WTC11 (cell line): ENCODE measurements around the gene CNOT1. TPM values are rescaled to one million over a fixed set of nuclear protein-coding genes. Genes with fewer than 3 reads are reported as not detected.
"Not testable (repeated sequence)": the region's sequence is repeated elsewhere in the genome, so short reads cannot be mapped to it uniquely, and the experiment has no call there.

Experiments
- ATAC-seq: fragments of 200-7000 bp; cut with Tn5 transposase; 2 replicates; pipeline ENCODE4 v1.10.0; 2021; ENCODE audit warnings: mild to moderate bottlenecking, moderate library complexity
- CTCF ChIA-PET: fragments of 300-600 bp; sonication (Branson Sonifier 250); formaldehyde crosslinking; loops from one replicate; lab custom pipeline; 2021; ENCODE audit warnings: antibody characterized with exemption; lab: Charles Lee
- POLR2A ChIA-PET: fragments of 350-600 bp; sonication (Branson Sonifier 250); formaldehyde crosslinking; loops from one replicate; lab custom pipeline; 2021; ENCODE audit warnings: antibody characterized with exemption; lab: Charles Lee
- DNase-seq: peaks from one replicate; pipeline ENCODE4 v3.0.0; 2021; ENCODE audit warnings: low spot score
- H3K27ac Mint-ChIP-seq: 2 replicates; pipeline ENCODE4 v1.8.0; 2021; ENCODE audit warnings: mixed read lengths
- H3K27me3 Mint-ChIP-seq: 2 replicates; pipeline ENCODE4 v1.8.0; 2021; ENCODE audit warnings: low read depth, mild to moderate bottlenecking, moderate library complexity, mixed read lengths
- H3K36me3 Mint-ChIP-seq: 2 replicates; pipeline ENCODE4 v1.8.0; 2021; ENCODE audit warnings: mixed read lengths
- H3K4me1 Mint-ChIP-seq: 2 replicates; pipeline ENCODE4 v1.8.0; 2022; ENCODE audit warnings: mixed read lengths
- H3K4me3 Mint-ChIP-seq: 2 replicates; pipeline ENCODE4 v1.8.0; 2021; ENCODE audit warnings: mild to moderate bottlenecking, moderate library complexity, mixed read lengths
- H3K9me3 Mint-ChIP-seq: 2 replicates; pipeline ENCODE4 v1.8.0; 2021; ENCODE audit warnings: mixed read lengths
- CBFB ChIP-seq: sonication (generic); formaldehyde crosslinking; IDR thresholded peaks from 2 replicates; pipeline ENCODE4 v1.8.1; 2022; ENCODE audit warnings: mild to moderate bottlenecking, low read depth, missing genetic modification reagents
- CREB1 ChIP-seq: sonication (generic); formaldehyde crosslinking; IDR thresholded peaks from 2 replicates; pipeline ENCODE4 v1.8.0; 2023; ENCODE audit warnings: mild to moderate bottlenecking, missing genetic modification reagents
- GRHL2 ChIP-seq: fragments of 250-450 bp; sonication (Bioruptor Pico); IDR thresholded peaks from 2 replicates; pipeline ENCODE4 v1.8.0; 2022; ENCODE audit warnings: mild to moderate bottlenecking, moderate library complexity; ENCODE audit not compliant: insufficient replicate concordance, severe bottlenecking
- HMGA2 ChIP-seq: fragments of 250-450 bp; sonication (Bioruptor Pico); IDR thresholded peaks from 2 replicates; pipeline ENCODE4 v1.4.0; 2021; ENCODE audit warnings: mild to moderate bottlenecking, moderate library complexity
- ZNF121 ChIP-seq: sonication (generic); formaldehyde crosslinking; IDR thresholded peaks from 2 replicates; pipeline ENCODE4 v1.8.0; 2023; ENCODE audit warnings: missing genetic modification reagents
- ZNF263 ChIP-seq: sonication (generic); formaldehyde crosslinking; IDR thresholded peaks from 2 replicates; pipeline ENCODE4 v1.8.1; 2022; ENCODE audit warnings: low read depth, mild to moderate bottlenecking, moderate library complexity, missing genetic modification reagents
- total RNA-seq: library from RNA; stranded (reverse); gene quantifications from 3 replicates; pipeline ENCODE4 v1.2.3, GENCODE V29; 2021
- TF ChIP-seq, protein P1 (sequence below): fragments of 250-450 bp; sonication (Bioruptor Pico); IDR thresholded peaks from 2 replicates; pipeline ENCODE4 v1.9.0; 2021; ENCODE audit warnings: mild to moderate bottlenecking
- TF ChIP-seq, protein P2 (sequence below): sonication (generic); formaldehyde crosslinking; IDR thresholded peaks from 2 replicates; pipeline ENCODE4 v1.8.1; 2023; ENCODE audit warnings: mild to moderate bottlenecking, missing genetic modification reagents
- TF ChIP-seq, protein P3 (sequence below): fragments of 250-450 bp; sonication (Bioruptor Pico); IDR thresholded peaks from 2 replicates; pipeline ENCODE4 v1.9.0; 2021; ENCODE audit warnings: moderate library complexity, mild to moderate bottlenecking, inconsistent platforms, borderline replicate concordance
- TF ChIP-seq, protein P4 (sequence below): sonication (generic); formaldehyde crosslinking; IDR thresholded peaks from 2 replicates; pipeline ENCODE4 v1.8.0; 2023; ENCODE audit warnings: mild to moderate bottlenecking, missing genetic modification reagents
- TF ChIP-seq, protein P5 (sequence below): sonication (generic); formaldehyde crosslinking; IDR thresholded peaks from 2 replicates; pipeline ENCODE4 v1.8.1; 2023; ENCODE audit warnings: mild to moderate bottlenecking, missing genetic modification reagents, borderline replicate concordance
- TF ChIP-seq, protein P6 (sequence below): sonication (generic); formaldehyde crosslinking; IDR thresholded peaks from 2 replicates; pipeline ENCODE4 v1.8.1; 2023; ENCODE audit warnings: mild to moderate bottlenecking, missing genetic modification reagents, moderate library complexity

The CNOT1 gene
- total RNA-seq, 1 experiment from 2014 or later: 314 TPM

DNA sequence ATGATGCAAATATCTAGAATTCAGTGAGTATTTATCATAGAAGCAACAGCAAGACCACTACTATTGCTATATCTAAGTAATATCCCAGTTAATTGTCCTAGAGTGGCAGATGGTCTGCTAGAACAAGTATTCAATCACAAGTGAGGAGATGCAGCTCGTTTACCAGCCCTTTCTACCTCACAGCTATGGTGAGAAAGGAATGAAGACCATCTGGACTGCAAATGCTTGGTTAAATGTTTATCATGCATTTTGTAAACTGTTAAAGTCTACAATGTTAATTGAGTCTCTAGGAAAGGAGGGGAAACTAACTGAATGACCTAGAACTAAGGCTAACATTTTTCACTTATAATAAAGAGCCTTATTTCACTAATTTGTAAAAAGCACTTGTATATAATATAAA, 52.5 kb downstream of the CNOT1 start (continued):
- TF ChIP-seq HMGA2 (CRISPR knock-in tag) (no peak), CBFB (CRISPR knock-in tag) (no peak)
- TF ChIP-seq, protein P1, sequence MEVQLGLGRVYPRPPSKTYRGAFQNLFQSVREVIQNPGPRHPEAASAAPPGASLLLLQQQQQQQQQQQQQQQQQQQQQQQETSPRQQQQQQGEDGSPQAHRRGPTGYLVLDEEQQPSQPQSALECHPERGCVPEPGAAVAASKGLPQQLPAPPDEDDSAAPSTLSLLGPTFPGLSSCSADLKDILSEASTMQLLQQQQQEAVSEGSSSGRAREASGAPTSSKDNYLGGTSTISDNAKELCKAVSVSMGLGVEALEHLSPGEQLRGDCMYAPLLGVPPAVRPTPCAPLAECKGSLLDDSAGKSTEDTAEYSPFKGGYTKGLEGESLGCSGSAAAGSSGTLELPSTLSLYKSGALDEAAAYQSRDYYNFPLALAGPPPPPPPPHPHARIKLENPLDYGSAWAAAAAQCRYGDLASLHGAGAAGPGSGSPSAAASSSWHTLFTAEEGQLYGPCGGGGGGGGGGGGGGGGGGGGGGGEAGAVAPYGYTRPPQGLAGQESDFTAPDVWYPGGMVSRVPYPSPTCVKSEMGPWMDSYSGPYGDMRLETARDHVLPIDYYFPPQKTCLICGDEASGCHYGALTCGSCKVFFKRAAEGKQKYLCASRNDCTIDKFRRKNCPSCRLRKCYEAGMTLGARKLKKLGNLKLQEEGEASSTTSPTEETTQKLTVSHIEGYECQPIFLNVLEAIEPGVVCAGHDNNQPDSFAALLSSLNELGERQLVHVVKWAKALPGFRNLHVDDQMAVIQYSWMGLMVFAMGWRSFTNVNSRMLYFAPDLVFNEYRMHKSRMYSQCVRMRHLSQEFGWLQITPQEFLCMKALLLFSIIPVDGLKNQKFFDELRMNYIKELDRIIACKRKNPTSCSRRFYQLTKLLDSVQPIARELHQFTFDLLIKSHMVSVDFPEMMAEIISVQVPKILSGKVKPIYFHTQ: no peak

DNA sequence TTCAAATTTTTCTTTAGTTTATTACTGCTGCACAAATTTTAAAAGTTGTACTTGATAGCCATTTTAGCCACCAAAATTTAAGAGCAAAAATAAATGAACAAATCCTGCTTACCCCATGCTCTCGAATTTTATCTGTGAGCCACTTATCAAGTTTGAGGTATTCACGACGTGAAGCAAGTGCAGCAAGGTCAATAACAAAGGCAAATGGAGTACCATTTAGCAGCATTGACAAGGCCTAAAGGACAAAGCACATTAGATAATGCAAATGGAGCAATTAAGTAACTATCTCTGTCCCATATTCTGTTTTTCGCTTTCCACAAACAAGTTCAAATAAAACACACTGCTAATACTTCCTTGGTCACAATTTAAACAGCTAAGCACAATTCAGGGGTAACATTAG, 54.7 kb downstream of the CNOT1 start:
- Mint-ChIP-seq H3K9me3 (no peaks in the 10 kb centered on the region), H3K27ac (no peak overlapping the region), H3K4me3 (no peak overlapping the region), H3K27me3 (no peaks in the 10 kb centered on the region), H3K4me1 (no peaks in the 10 kb centered on the region), H3K36me3 (peaks cover 89% of the 10 kb centered on the region)
- ATAC-seq (no peak), DNase-seq (no peak)
- POLR2A ChIA-PET: no interaction called here
- CTCF ChIA-PET: interaction anchor here (0.9 kb wide), 1 partner anchor 86 kb away, joined by 3 read pairs; no protein-coding TSS in a partner anchor
- TF ChIP-seq, protein P2, sequence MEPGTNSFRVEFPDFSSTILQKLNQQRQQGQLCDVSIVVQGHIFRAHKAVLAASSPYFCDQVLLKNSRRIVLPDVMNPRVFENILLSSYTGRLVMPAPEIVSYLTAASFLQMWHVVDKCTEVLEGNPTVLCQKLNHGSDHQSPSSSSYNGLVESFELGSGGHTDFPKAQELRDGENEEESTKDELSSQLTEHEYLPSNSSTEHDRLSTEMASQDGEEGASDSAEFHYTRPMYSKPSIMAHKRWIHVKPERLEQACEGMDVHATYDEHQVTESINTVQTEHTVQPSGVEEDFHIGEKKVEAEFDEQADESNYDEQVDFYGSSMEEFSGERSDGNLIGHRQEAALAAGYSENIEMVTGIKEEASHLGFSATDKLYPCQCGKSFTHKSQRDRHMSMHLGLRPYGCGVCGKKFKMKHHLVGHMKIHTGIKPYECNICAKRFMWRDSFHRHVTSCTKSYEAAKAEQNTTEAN (CRISPR knock-in tag): no peak
- TF ChIP-seq GRHL2 (CRISPR knock-in tag): no peak
- TF ChIP-seq, protein P3, sequence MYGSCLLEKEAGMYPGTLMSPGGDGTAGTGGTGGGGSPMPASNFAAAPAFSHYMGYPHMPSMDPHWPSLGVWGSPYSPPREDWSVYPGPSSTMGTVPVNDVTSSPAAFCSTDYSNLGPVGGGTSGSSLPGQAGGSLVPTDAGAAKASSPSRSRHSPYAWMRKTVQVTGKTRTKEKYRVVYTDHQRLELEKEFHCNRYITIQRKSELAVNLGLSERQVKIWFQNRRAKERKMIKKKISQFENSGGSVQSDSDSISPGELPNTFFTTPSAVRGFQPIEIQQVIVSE: no peak
- TF ChIP-seq CREB1: no peak
- TF ChIP-seq HMGA2 (CRISPR knock-in tag): no peak
- TF ChIP-seq, protein P4, sequence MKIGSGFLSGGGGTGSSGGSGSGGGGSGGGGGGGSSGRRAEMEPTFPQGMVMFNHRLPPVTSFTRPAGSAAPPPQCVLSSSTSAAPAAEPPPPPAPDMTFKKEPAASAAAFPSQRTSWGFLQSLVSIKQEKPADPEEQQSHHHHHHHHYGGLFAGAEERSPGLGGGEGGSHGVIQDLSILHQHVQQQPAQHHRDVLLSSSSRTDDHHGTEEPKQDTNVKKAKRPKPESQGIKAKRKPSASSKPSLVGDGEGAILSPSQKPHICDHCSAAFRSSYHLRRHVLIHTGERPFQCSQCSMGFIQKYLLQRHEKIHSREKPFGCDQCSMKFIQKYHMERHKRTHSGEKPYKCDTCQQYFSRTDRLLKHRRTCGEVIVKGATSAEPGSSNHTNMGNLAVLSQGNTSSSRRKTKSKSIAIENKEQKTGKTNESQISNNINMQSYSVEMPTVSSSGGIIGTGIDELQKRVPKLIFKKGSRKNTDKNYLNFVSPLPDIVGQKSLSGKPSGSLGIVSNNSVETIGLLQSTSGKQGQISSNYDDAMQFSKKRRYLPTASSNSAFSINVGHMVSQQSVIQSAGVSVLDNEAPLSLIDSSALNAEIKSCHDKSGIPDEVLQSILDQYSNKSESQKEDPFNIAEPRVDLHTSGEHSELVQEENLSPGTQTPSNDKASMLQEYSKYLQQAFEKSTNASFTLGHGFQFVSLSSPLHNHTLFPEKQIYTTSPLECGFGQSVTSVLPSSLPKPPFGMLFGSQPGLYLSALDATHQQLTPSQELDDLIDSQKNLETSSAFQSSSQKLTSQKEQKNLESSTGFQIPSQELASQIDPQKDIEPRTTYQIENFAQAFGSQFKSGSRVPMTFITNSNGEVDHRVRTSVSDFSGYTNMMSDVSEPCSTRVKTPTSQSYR (CRISPR knock-in tag): no peak

DNA sequence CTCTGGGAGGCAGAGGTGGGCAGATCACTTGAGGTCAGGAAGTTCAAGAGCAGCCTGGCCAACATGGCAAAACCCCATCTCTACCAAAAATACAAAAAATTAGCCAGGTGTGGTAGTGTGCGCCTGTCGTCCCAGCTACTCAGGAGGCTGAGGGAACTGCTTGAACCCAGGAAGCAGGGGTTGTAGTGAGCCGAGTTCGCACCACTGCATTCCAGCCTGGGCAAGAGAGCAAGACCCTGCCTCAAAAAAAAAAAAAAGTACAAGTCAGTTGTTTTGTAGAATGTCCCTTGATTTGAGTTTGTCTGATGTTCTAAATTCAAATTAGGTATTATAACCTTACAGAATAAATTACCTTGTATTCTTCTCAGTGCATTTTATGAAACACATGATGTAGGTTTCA, 63.9 kb downstream of the CNOT1 start:
- ATAC-seq, H3K27ac Mint-ChIP-seq, POLR2A ChIA-PET, H3K4me1 Mint-ChIP-seq, DNase-seq, CTCF ChIA-PET, H3K27me3 Mint-ChIP-seq, H3K9me3 Mint-ChIP-seq, H3K4me3 Mint-ChIP-seq: not testable (repeated sequence)
- peaks cover 65% of the 10 kb centered on the region for H3K36me3 Mint-ChIP-seq
- TF ChIP-seq ZNF121 (CRISPR knock-in tag): peak; percentile 51; the same call in 1 of the 2 replicates

DNA sequence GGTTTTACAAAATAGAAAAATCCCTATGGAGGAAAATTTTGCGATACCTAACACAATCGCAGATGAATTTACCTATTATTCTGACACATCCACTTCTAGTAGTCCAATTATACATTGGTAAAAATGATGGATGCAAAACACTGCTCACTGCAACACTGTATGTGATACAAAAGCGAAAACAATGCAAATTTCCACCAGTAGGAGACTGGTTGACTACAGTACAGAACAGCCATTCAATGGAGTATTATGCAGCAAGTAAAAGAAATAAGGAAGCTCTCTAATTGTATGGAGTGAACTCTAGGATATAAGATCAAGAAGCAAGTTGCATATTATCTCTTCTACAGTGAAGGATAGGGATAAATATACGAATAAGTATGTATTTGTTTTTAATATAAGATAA, 65.9 kb downstream of the CNOT1 start:
- ATAC-seq: no peak
- POLR2A ChIA-PET: no interaction called here
- TF ChIP-seq, protein P5, sequence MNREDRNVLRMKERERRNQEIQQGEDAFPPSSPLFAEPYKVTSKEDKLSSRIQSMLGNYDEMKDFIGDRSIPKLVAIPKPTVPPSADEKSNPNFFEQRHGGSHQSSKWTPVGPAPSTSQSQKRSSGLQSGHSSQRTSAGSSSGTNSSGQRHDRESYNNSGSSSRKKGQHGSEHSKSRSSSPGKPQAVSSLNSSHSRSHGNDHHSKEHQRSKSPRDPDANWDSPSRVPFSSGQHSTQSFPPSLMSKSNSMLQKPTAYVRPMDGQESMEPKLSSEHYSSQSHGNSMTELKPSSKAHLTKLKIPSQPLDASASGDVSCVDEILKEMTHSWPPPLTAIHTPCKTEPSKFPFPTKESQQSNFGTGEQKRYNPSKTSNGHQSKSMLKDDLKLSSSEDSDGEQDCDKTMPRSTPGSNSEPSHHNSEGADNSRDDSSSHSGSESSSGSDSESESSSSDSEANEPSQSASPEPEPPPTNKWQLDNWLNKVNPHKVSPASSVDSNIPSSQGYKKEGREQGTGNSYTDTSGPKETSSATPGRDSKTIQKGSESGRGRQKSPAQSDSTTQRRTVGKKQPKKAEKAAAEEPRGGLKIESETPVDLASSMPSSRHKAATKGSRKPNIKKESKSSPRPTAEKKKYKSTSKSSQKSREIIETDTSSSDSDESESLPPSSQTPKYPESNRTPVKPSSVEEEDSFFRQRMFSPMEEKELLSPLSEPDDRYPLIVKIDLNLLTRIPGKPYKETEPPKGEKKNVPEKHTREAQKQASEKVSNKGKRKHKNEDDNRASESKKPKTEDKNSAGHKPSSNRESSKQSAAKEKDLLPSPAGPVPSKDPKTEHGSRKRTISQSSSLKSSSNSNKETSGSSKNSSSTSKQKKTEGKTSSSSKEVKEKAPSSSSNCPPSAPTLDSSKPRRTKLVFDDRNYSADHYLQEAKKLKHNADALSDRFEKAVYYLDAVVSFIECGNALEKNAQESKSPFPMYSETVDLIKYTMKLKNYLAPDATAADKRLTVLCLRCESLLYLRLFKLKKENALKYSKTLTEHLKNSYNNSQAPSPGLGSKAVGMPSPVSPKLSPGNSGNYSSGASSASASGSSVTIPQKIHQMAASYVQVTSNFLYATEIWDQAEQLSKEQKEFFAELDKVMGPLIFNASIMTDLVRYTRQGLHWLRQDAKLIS: no peak
- TF ChIP-seq ZNF263 (CRISPR knock-in tag): no peak
- TF ChIP-seq, protein P6, sequence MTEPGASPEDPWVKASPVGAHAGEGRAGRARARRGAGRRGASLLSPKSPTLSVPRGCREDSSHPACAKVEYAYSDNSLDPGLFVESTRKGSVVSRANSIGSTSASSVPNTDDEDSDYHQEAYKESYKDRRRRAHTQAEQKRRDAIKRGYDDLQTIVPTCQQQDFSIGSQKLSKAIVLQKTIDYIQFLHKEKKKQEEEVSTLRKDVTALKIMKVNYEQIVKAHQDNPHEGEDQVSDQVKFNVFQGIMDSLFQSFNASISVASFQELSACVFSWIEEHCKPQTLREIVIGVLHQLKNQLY (CRISPR knock-in tag): no peak

More for the DNA sequence above, 65.9 kb downstream of the CNOT1 start:
- no peak overlapping the region for H3K4me3 Mint-ChIP-seq
- no peak overlapping the region for H3K27ac Mint-ChIP-seq
- CTCF ChIA-PET: no interaction called here
- H3K4me1 Mint-ChIP-seq: no peaks in the 10 kb centered on the region
- H3K9me3 Mint-ChIP-seq: no peaks in the 10 kb centered on the region
- H3K36me3 Mint-ChIP-seq: peaks cover 56% of the 10 kb centered on the region
- H3K27me3 Mint-ChIP-seq: no peaks in the 10 kb centered on the region
- no peak for DNase-seq
